Neuronal stem cell (in vitro differentiated cells): ENCODE data around the gene TXNDC12.
"Not testable (repeated sequence)": the region's sequence is repeated elsewhere in the genome, so short reads cannot be mapped to it uniquely, and the experiment has no call there.

ENCODE experiments used
- DNase-seq: peaks from one replicate; pipeline ENCODE4 v3.0.0-alpha.2; 2013; ENCODE audit warnings: low spot score
- H2AFZ ChIP-seq: one replicate; pipeline ENCODE4 v1.6.1; 2013; ENCODE audit warnings: mild to moderate bottlenecking, low read length, inconsistent platforms
- H2AK5ac ChIP-seq: 2 replicates; pipeline ENCODE4 v1.6.1; 2013; ENCODE audit warnings: low read depth, mild to moderate bottlenecking, inconsistent platforms, low read length, moderate library complexity, mixed read lengths
- H2BK120ac ChIP-seq: 2 replicates; pipeline ENCODE4 v1.6.1; 2013; ENCODE audit warnings: low read depth, mild to moderate bottlenecking, inconsistent platforms, low read length, moderate library complexity, mixed read lengths
- H2BK12ac ChIP-seq: one replicate; pipeline ENCODE4 v1.6.1; 2013; ENCODE audit warnings: low read length, inconsistent platforms
- H2BK15ac ChIP-seq: 2 replicates; pipeline ENCODE4 v1.6.1; 2013; ENCODE audit warnings: mild to moderate bottlenecking, low read length, inconsistent platforms, mixed read lengths
- H2BK5ac ChIP-seq: one replicate; pipeline ENCODE4 v1.6.1; 2013; ENCODE audit warnings: inconsistent platforms, mild to moderate bottlenecking, low read length, moderate library complexity
- H3K14ac ChIP-seq: one replicate; pipeline ENCODE4 v1.6.1; 2013; ENCODE audit warnings: low read length, inconsistent platforms
- H3K18ac ChIP-seq: 2 replicates; pipeline ENCODE4 v1.6.1; 2013; ENCODE audit warnings: low read length, inconsistent platforms
- H3K23ac ChIP-seq: 2 replicates; pipeline ENCODE4 v1.6.1; 2013; ENCODE audit warnings: low read depth, mild to moderate bottlenecking, mixed read lengths, low read length, inconsistent platforms; ENCODE audit not compliant: poor library complexity
- H3K27ac ChIP-seq: replicated peaks from 3 replicates; pipeline ENCODE4 v1.5.1; 2013; ENCODE audit warnings: low read length, inconsistent platforms
- H3K27me3 ChIP-seq, 3 experiments: 2 replicates each; pipeline ENCODE4 v1.6.1; 2013; ENCODE audit warnings: low read length in 3 of 3, mild to moderate bottlenecking in 2 of 3, inconsistent platforms in 1 of 3, low read depth in 1 of 3, mixed read lengths in 1 of 3, moderate library complexity in 1 of 3; ENCODE audit not compliant: control insufficient read depth in 3 of 3, insufficient read depth in 3 of 3
- H3K36me3 ChIP-seq, 2 donors: replicated peaks in 1 of 2; 2 replicates each; pipeline ENCODE4 v1.6.1; 2013; ENCODE audit warnings: low read length in 2 of 2; ENCODE audit not compliant: control insufficient read depth in 2 of 2, insufficient read depth in 2 of 2
- H3K4ac ChIP-seq: 2 replicates; pipeline ENCODE4 v1.6.1; 2013; ENCODE audit warnings: inconsistent platforms, mild to moderate bottlenecking, low read length, moderate library complexity
- H3K4me1 ChIP-seq, 2 donors: 1 replicate in 1 of 2; 2 replicates in 1 of 2; pipeline ENCODE4 v1.6.1; 2013; ENCODE audit warnings: low read length in 2 of 2, low read depth in 1 of 2; ENCODE audit not compliant: control insufficient read depth in 2 of 2, insufficient read depth in 1 of 2
- H3K4me2 ChIP-seq: one replicate; pipeline ENCODE4 v1.6.1; 2013; ENCODE audit warnings: mild to moderate bottlenecking, low read length, inconsistent platforms; ENCODE audit not compliant: insufficient read depth, poor library complexity, severe bottlenecking
- H3K4me3 ChIP-seq, 2 donors: 2 replicates each; pipeline ENCODE4 v1.5.1; 2013; ENCODE audit warnings: low read length in 2 of 2, mild to moderate bottlenecking in 2 of 2, inconsistent platforms in 1 of 2, moderate library complexity in 1 of 2
- H3K79me1 ChIP-seq: one replicate; pipeline ENCODE4 v1.6.1; 2013; ENCODE audit warnings: low read depth, mild to moderate bottlenecking, inconsistent platforms, low read length, moderate library complexity
- H3K9ac ChIP-seq: one replicate; pipeline ENCODE4 v1.6.1; 2013; ENCODE audit warnings: mild to moderate bottlenecking, low read depth, low read length, inconsistent platforms; ENCODE audit not compliant: poor library complexity
- H3K9me3 ChIP-seq, 2 donors: replicated peaks in 1 of 2; 2 replicates each; pipeline versions ENCODE3 to v1.6.1; 2013; ENCODE audit warnings: low read length in 2 of 2, mild to moderate bottlenecking in 2 of 2, inconsistent platforms in 1 of 2, low read depth in 1 of 2, mixed read lengths in 1 of 2, moderate library complexity in 1 of 2; ENCODE audit not compliant: control insufficient read depth in 2 of 2, insufficient read depth in 1 of 2
- H4K8ac ChIP-seq: one replicate; pipeline ENCODE4 v1.6.1; 2013; ENCODE audit warnings: low read depth, mild to moderate bottlenecking, inconsistent platforms, low read length, moderate library complexity
- H4K91ac ChIP-seq: one replicate; pipeline ENCODE4 v1.6.1; 2013; ENCODE audit warnings: low read length, low read depth, mild to moderate bottlenecking, inconsistent platforms; ENCODE audit not compliant: poor library complexity
- WGBS, 2 donors: extraction: QIAGEN DNeasy Blood & Tissue Kit; methylation state at CpG; one replicate each; pipeline ENCODE4 v1.1.7; 2013; ENCODE audit warnings: missing lambda C conversion rate in 2 of 2, mixed read lengths in 1 of 2; ENCODE audit not compliant: insufficient read length in 2 of 2, insufficient replicate concordance in 1 of 2; ENCODE audit errors: extremely low coverage in 2 of 2; 5-methylcytosine and 5-hydroxymethylcytosine counted together

TXNDC12 gene

DNA sequence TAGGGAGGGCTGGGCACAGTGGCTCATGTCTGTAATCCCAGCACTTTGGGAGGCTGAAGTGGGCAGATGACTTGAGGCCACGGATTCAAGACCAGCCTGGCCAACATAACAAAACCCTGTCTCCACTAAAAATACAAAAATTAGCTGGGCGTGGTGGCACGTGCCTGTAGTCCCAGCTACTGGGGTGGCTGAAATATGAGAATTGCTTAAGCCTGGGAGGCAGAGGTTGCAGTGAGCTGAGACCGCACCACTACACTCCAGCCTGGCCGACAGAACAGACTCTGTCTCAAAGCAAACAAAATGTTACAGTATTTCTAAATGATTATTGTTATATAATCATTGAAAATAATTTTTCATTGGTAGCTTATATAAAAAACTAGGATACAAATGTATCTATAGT lies 26.2 kb downstream of the TXNDC12 start:
- not testable (repeated sequence) for H3K9ac ChIP-seq, H3K23ac ChIP-seq, H2BK5ac ChIP-seq, H2AFZ ChIP-seq, H3K27me3 ChIP-seq, H3K14ac ChIP-seq, H4K91ac ChIP-seq, H2BK120ac ChIP-seq, H3K4me2 ChIP-seq, H3K4me3 ChIP-seq, H2BK15ac ChIP-seq, H3K9me3 ChIP-seq, H3K4me1 ChIP-seq, DNase-seq, H3K18ac ChIP-seq, H3K27ac ChIP-seq, H2BK12ac ChIP-seq, H2AK5ac ChIP-seq, H4K8ac ChIP-seq, H3K4ac ChIP-seq
- Histone ChIP-seq H3K79me1 (peaks cover 11% of the 10 kb centered on the region), H3K36me3 (peaks cover 9 to 52% of the 10 kb centered on the region in 2 donors)
- WGBS, 2 donors, result no CpG with 5 or more reads among the region's 5 CpGs

GRCh38 chr1:52028328-52028727 lies 26.7 kb downstream of the TXNDC12 start:
- no peak overlapping the region for H3K14ac ChIP-seq
- H3K9ac ChIP-seq, result no peak overlapping the region
- WGBS, 2 donors, result 100% methylated on average over 1 of the region's 1 CpG; no CpG with 5 or more reads in 1 of the 2 donors
- H4K8ac ChIP-seq, result no peak overlapping the region
- no peaks in the 10 kb centered on the region for H3K9me3 ChIP-seq
- peaks cover 5 to 8% of the 10 kb centered on the region in 2 donors for H3K4me1 ChIP-seq
- no peak overlapping the region for H3K23ac ChIP-seq
- H2BK15ac ChIP-seq, result no peak overlapping the region
- H2AK5ac ChIP-seq, result no peak overlapping the region
- H3K4me3 ChIP-seq, result no peak overlapping the region
- H2BK120ac ChIP-seq, result no peak overlapping the region
- H3K4ac ChIP-seq, result no peak overlapping the region
- H3K18ac ChIP-seq, result no peak overlapping the region
- H2BK12ac ChIP-seq, result no peak overlapping the region
- no peak for DNase-seq
- H4K91ac ChIP-seq, result no peak overlapping the region
- H3K79me1 ChIP-seq, result peaks cover 9% of the 10 kb centered on the region
- peaks cover 11 to 57% of the 10 kb centered on the region in 2 donors for H3K36me3 ChIP-seq
- no peak overlapping the region for H2BK5ac ChIP-seq
- H3K27me3 ChIP-seq, result no peaks in the 10 kb centered on the region
- no peak overlapping the region for H3K4me2 ChIP-seq
- H3K27ac ChIP-seq, result no peak overlapping the region
- H2AFZ ChIP-seq, result no peak overlapping the region

DNA sequence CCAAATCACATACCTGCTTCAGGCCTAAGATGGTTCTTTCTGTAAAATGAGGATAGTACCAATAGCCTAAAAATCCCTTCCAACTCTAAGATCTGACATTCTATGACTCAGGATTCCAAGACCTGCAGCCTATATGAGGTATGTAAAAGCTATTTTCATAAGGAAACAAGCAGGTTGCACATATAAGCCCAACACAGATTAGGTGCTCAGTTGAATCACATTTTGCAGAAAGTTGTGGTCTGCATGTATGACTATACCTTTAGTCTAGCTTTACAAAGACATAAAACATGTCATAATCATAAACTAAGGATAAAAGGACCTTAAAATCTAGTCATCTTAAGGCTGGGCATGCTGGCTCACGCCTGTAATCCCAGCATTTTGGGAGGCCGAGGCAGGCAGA lies 28.7 kb downstream of the TXNDC12 start:
- H2BK5ac ChIP-seq, result no peak overlapping the region
- H3K27me3 ChIP-seq, result no peaks in the 10 kb centered on the region
- no peak overlapping the region for H4K91ac ChIP-seq
- no peak overlapping the region for H3K4me3 ChIP-seq
- H3K14ac ChIP-seq, result no peak overlapping the region
- H3K4me1 ChIP-seq, result no peaks in the 10 kb centered on the region
- H3K18ac ChIP-seq, result no peak overlapping the region
- H2BK120ac ChIP-seq, result no peak overlapping the region
- H3K27ac ChIP-seq, result no peak overlapping the region
- H2BK12ac ChIP-seq, result no peak overlapping the region
- no peak overlapping the region for H3K4me2 ChIP-seq
- no peaks in the 10 kb centered on the region for H3K9me3 ChIP-seq
- H3K79me1 ChIP-seq, result peaks cover under 1% of the 10 kb centered on the region
- no peak for DNase-seq
- H3K4ac ChIP-seq, result no peak overlapping the region
- H2BK15ac ChIP-seq, result no peak overlapping the region
- H2AK5ac ChIP-seq, result no peak overlapping the region
- peaks cover 17 to 60% of the 10 kb centered on the region in 2 donors for H3K36me3 ChIP-seq
- H4K8ac ChIP-seq, result no peak overlapping the region
- no peak overlapping the region for H3K23ac ChIP-seq
- no peak overlapping the region for H3K9ac ChIP-seq
- no CpG with 5 or more reads among the region's 2 CpGs for WGBS, 2 donors
- no peak overlapping the region for H2AFZ ChIP-seq

DNA sequence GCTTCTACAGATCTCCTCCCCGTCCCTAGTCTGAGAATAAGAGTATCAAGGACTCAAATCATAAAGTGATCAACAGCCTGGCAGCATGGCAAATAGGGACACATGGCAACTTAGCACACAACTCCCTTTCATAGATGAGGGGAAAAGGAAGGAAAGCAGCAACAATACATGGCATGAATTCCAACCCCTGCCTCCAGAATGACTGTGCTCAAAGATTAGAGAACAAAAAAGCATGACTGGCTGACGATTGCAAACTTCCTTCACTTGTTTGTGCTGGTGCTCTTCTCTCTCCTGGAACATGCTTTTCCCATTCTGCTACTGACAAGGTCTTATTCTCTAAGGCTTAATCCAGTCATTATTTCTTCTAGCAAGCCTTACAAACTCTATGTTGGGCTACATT lies 32.9 kb downstream of the TXNDC12 start:
- no CpG with 5 or more reads among the region's 2 CpGs for WGBS, 2 donors
- no peak overlapping the region for H4K91ac ChIP-seq

More for the DNA sequence above, 32.9 kb downstream of the TXNDC12 start:
- H3K79me1 ChIP-seq, result no peaks in the 10 kb centered on the region
- H3K27ac ChIP-seq, result peak overlapping the region; percentile 27
- H3K36me3 ChIP-seq, result peaks cover 27 to 63% of the 10 kb centered on the region in 2 donors
- H3K9me3 ChIP-seq, result no peaks in the 10 kb centered on the region
- H3K9ac ChIP-seq, result no peak overlapping the region
- no peak for DNase-seq
- H3K4me2 ChIP-seq, result no peak overlapping the region
- H2AK5ac ChIP-seq, result no peak overlapping the region
- H2BK15ac ChIP-seq, result no peak overlapping the region
- no peak overlapping the region for H3K4me3 ChIP-seq
- no peak overlapping the region for H3K18ac ChIP-seq
- no peak overlapping the region for H2AFZ ChIP-seq
- no peak overlapping the region for H3K14ac ChIP-seq
- H2BK12ac ChIP-seq, result no peak overlapping the region
- H3K23ac ChIP-seq, result no peak overlapping the region
- no peaks in the 10 kb centered on the region for H3K27me3 ChIP-seq
- no peaks in the 10 kb centered on the region for H3K4me1 ChIP-seq
- H2BK120ac ChIP-seq, result no peak overlapping the region
- no peak overlapping the region for H4K8ac ChIP-seq
- H3K4ac ChIP-seq, result no peak overlapping the region
- H2BK5ac ChIP-seq, result no peak overlapping the region
